Hepatocyte (in vitro differentiated cells): ENCODE data around the gene SETDB2.

ENCODE experiments used
- EZH2 ChIP-seq: fragments of 200-600 bp; sonication (generic); IDR thresholded peaks from 2 replicates; pipeline ENCODE4 v1.6.1; 2016; ENCODE audit warnings: antibody characterized with exemption, mild to moderate bottlenecking, borderline replicate concordance
- TF ChIP-seq, protein P1 (sequence below): fragments of 200-600 bp; sonication (generic); IDR thresholded peaks from 2 replicates; pipeline ENCODE4 v1.5.1; 2016; ENCODE audit warnings: antibody characterized with exemption, mild to moderate bottlenecking; ENCODE audit not compliant: poor library complexity

DNA sequence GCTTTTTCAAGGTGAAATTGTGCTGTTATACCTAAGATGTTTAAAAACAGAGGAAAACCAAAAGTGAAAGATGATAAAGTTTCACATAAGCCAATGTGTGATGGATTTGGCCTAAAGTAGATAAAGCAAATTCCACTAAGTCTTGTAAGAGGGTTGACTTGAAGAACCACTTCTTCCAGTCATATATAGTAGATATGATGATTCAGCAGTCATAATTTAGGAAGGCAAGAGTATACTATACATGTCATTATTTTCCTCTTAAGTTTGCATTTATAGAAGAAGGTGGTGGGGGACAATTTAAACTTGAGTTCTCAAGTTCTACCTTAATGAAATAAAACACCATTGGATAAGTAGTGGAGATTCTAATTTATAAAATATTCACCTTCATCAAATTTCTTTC, 88.9 kb downstream of the SETDB2 start:
- TF ChIP-seq, protein P1, sequence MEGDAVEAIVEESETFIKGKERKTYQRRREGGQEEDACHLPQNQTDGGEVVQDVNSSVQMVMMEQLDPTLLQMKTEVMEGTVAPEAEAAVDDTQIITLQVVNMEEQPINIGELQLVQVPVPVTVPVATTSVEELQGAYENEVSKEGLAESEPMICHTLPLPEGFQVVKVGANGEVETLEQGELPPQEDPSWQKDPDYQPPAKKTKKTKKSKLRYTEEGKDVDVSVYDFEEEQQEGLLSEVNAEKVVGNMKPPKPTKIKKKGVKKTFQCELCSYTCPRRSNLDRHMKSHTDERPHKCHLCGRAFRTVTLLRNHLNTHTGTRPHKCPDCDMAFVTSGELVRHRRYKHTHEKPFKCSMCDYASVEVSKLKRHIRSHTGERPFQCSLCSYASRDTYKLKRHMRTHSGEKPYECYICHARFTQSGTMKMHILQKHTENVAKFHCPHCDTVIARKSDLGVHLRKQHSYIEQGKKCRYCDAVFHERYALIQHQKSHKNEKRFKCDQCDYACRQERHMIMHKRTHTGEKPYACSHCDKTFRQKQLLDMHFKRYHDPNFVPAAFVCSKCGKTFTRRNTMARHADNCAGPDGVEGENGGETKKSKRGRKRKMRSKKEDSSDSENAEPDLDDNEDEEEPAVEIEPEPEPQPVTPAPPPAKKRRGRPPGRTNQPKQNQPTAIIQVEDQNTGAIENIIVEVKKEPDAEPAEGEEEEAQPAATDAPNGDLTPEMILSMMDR = no peak
- no peak for TF ChIP-seq EZH2
